ENCODE measurements around the gene BSN. TPM values are rescaled to one million over a fixed set of nuclear protein-coding genes. Genes with fewer than 3 reads are reported as not detected.

Gene BSN
- total RNA-seq, 2 donors from 2014 or later = 0.82 to 11.6 TPM

DNA sequence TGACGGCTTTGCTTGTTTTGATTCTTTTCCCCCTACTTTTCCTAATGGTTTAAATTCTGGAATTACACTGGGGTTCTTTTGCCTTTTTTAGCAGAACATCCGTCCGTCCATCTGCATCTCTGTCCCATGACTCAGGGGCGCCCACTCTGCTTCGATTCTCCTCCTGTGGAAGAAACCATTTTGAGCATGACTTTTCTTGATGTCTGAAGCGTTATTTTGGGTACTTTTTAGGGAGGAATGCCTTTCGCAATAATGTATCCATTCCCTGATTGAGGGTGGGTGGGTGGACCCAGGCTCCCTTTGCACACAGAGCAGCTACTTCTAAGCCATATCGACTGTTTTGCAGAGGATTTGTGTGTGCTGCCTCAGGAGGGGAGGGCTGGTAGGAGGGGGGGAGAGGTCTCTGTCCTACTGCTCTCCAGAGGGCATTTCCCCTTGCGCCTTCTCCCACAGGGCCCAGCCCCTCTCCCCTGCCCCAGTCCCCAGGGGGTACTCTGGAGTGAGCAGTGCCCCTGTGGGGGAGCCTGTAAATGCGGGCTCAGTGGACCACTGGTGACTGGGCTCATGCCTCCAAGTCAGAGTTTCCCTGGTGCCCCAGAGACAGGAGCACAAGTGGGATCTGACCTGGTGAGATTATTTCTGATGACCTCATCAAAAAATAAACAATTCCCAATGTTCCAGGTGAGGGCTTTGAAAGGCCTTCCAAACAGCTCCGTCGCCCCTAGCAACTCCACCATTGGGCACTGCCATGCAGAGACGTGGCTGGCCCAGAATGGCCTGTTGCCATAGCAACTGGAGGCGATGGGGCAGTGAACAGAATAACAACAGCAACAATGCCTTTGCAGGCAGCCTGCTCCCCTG lies 19.5 kb upstream of the BSN start:
- 66% methylated on average over 14 of the region's 14 CpGs for WGBS
- no peaks in the 10 kb centered on the region for H3K9me3 ChIP-seq
- no peak overlapping the region for H3K27ac ChIP-seq
- no peaks in the 10 kb centered on the region for H3K4me1 ChIP-seq (replicated peaks)
- intact Hi-C loops (cut with DNase I) = no loop called here
- DNase-seq (ENCODE audit: low spot score) = no peak
- TF ChIP-seq, protein P1, sequence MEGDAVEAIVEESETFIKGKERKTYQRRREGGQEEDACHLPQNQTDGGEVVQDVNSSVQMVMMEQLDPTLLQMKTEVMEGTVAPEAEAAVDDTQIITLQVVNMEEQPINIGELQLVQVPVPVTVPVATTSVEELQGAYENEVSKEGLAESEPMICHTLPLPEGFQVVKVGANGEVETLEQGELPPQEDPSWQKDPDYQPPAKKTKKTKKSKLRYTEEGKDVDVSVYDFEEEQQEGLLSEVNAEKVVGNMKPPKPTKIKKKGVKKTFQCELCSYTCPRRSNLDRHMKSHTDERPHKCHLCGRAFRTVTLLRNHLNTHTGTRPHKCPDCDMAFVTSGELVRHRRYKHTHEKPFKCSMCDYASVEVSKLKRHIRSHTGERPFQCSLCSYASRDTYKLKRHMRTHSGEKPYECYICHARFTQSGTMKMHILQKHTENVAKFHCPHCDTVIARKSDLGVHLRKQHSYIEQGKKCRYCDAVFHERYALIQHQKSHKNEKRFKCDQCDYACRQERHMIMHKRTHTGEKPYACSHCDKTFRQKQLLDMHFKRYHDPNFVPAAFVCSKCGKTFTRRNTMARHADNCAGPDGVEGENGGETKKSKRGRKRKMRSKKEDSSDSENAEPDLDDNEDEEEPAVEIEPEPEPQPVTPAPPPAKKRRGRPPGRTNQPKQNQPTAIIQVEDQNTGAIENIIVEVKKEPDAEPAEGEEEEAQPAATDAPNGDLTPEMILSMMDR (IDR thresholded peaks at IDR 0.05) = no peak
- TF ChIP-seq POLR2A (IDR thresholded peaks at IDR 0.05) (no peak), POLR2AphosphoS5 (IDR thresholded peaks at IDR 0.05) (no peak)
- no peaks in the 10 kb centered on the region for H3K27me3 ChIP-seq (replicated peaks; ENCODE audit: insufficient read depth)
- H3K36me3 ChIP-seq = peaks cover 3 to 12% of the 10 kb centered on the region in 2 donors
- no peak overlapping the region for H3K4me3 ChIP-seq

DNA sequence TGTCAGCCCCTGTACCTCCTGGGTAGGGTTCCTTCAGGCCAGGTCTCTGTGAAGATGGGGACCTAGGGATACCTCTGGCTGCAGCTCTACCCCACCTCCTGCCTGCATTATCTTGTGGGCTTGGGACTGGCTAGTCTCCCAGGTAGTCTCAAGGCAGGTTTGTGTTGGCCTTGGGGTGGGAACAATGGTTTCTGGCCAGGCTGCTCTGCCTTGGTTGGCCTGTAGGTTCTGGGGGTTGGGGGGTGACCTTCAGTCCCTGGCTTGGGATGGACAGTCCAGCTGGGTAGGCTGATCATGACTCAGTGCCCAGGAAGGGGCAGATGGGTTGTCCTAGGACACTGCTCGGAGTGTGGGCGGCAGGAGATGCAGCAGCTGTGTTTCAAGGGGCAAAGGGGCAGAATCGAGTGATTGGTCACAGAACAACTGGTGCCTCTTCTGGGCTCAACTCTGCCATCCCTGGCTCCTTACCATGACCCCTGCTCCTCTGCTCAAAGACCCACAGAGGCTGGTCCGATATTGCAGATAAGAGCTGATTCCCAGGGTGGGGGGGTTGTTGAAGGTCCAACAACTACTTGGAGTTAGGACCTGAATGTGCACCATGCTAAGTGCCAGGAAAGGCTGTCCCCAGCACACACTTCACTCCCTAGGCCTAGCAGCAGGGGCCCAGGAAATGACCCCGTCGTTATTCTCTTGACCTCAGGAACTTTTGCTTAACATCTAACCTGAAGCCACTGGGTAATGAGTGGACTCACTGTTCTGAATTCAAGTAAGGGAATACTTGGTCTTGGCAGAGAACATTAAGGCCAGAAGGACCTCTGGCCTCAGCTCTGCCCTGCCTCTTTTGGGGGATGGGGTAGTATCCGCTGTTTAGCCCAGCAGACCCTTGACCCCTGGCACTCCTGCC lies 18.1 kb upstream of the BSN start:
- intact Hi-C loops (cut with DNase I) = no loop called here
- Histone ChIP-seq H3K36me3 (peaks cover 3 to 12% of the 10 kb centered on the region in 2 donors), H3K9me3 (no peaks in the 10 kb centered on the region), H3K27me3 (replicated peaks; ENCODE audit: insufficient read depth) (no peaks in the 10 kb centered on the region), H3K4me3 (no peak overlapping the region), H3K4me1 (replicated peaks) (no peaks in the 10 kb centered on the region), H3K27ac (no peak overlapping the region)
- TF ChIP-seq POLR2A (IDR thresholded peaks at IDR 0.05) (no peak), POLR2AphosphoS5 (IDR thresholded peaks at IDR 0.05) (no peak)
- TF ChIP-seq, protein P1 (IDR thresholded peaks at IDR 0.05) = no peak
- 67% methylated on average over 7 of the region's 7 CpGs for WGBS
- DNase-seq (ENCODE audit: low spot score) = no peak

DNA sequence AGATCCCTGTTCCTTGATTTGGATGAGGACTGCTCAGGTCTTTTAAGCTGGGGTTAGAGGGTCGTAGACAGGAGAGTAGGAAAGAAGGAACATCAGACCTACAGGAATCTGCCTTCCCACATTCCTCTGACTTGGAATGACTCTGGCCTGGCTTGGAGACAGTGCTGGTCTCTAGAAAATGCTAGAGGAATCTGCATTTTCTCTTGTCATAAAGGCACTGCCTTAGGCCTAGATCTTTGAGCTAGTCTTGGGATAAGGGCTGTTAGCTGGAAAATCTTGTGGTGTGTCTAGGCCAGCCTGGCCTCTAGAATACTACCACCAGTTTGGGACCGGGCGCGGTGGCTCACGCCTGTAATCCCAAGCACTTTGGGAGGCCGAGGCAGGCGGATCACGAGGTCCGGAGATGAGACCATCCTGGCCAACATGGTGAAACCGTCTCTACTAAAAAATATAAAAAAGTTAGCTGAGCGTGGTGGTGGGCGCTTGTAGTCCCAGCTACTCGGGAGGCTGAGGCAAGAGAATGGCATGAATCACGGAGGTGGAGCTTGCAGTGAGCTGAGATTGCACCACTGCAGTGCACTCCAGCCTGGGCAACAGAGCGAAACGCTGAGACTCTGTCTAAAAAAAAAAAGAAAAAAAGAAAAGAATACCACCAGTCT lies 17.3 kb upstream of the BSN start:
- Histone ChIP-seq H3K27ac (no peak overlapping the region), H3K9me3 (no peaks in the 10 kb centered on the region), H3K27me3 (replicated peaks; ENCODE audit: insufficient read depth) (no peaks in the 10 kb centered on the region), H3K36me3 (peaks cover under 1 to 4% of the 10 kb centered on the region in 2 donors), H3K4me3 (no peak overlapping the region), H3K4me1 (replicated peaks) (no peaks in the 10 kb centered on the region)
- intact Hi-C loops (cut with DNase I) = no loop called here
- 88% methylated on average over 15 of the region's 16 CpGs for WGBS
- TF ChIP-seq POLR2AphosphoS5 (IDR thresholded peaks at IDR 0.05) = no peak
- TF ChIP-seq, protein P1 (IDR thresholded peaks at IDR 0.05) = no peak
- no peak for TF ChIP-seq POLR2A (IDR thresholded peaks at IDR 0.05)
- DNase-seq (ENCODE audit: low spot score) = no peak

DNA sequence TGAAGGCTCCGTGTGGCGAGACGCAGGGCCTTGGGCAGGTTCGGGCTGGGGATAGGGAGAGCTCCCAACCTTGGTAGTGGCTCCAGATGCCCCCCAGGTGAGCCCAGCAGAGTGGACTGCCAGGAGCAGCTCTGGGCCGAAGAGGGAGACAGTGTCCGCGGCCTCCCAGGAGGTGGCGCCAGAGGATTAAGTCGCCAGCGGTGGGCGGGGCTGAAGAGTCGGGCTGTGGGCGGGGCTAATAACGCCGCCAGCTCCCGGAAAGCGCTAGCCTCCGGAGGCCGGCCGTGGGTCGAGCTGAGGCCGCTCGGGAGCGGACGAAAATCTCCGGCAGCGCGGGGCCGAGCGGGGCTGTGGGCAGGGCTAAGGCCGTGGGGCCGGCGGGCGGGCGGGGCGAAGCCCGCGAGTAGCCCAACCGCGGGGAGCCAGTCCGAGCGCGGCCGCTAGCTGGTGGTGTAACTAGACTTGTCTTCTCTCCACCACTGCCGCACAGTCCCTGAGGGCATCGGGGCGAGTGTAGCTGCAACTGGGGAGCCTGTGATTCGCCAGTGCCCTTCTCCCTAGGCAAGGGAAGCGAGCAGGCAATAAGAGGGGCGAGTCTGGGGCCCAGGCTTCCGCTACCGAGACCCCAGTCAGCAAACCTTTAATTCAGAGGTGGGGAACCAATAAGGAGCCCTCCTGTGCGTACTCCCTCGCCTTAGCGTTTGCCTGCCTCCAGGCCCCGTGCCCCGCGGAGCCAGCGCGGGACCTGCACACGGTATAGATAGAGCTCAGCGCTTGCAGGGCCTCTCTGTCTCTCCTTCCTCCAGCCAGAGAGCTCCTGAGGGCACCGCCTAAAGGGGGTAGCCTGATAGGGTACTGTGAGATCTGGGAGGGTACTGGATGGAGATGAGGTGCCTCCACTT lies 14.4 kb upstream of the BSN start:
- Histone ChIP-seq H3K36me3 (no peaks in the 10 kb centered on the region), H3K27me3 (replicated peaks; ENCODE audit: insufficient read depth) (no peaks in the 10 kb centered on the region), H3K4me1 (replicated peaks) (no peaks in the 10 kb centered on the region), H3K9me3 (no peaks in the 10 kb centered on the region), H3K27ac (peak overlapping the region; percentile 65 to 78), H3K4me3 (peak overlapping the region; percentile 32 to 37)
- under 1% methylated on average over 55 of the region's 63 CpGs for WGBS
- intact Hi-C loops (cut with DNase I) = loop anchor here (1.0 to 2.0 kb wide), 2 partner anchors 69 to 131 kb away; partner anchors contain the start of gene DAG1
- peak; percentile 93 for DNase-seq (ENCODE audit: low spot score)
- peak; percentile 83 for TF ChIP-seq POLR2AphosphoS5 (IDR thresholded peaks at IDR 0.05)
- TF ChIP-seq, protein P1 (IDR thresholded peaks at IDR 0.05) = peak; percentile 70 to 97 (median 93)
- peak; percentile 51 for TF ChIP-seq POLR2A (IDR thresholded peaks at IDR 0.05)
